KBM-7 (cell line): Measurements from ENCODE around the gene ARHGEF9.
"Not testable (repeated sequence)": the region's sequence is repeated elsewhere in the genome, so short reads cannot be mapped to it uniquely, and the experiment has no call there.

Experiments
- DNase-seq: peaks from one replicate; pipeline ENCODE4 v3.0.0-alpha.2; 2015
- in situ Hi-C: fragments of 300-500 bp; cut with MboI; formaldehyde crosslinking; loops from 2 replicates; pipeline ENCODE4 v1.14.3; 2020; ENCODE audit warnings: low sequenced_read_pairs, low pct_unique_long_range_greater_than_20kb, mixed read lengths

Gene ARHGEF9

GRCh38 chrX:63679432-63679831 lies 105.6 kb downstream of the ARHGEF9 start:
- in situ Hi-C loops: no loop called here
- DNase-seq: no peak

- in situ Hi-C loops: no loop called here
- no peak for DNase-seq
Observed at GRCh38 chrX:63675716-63676115, 109.3 kb downstream of the ARHGEF9 start.

GRCh38 chrX:63673896-63674295 lies 111.1 kb downstream of the ARHGEF9 start:
- in situ Hi-C loops: no loop called here
- DNase-seq: no peak

- in situ Hi-C loops: no loop called here
- no peak for DNase-seq
Observed at GRCh38 chrX:63664741-63665140, 120.3 kb downstream of the ARHGEF9 start.

GRCh38 chrX:63664083-63664482 lies 120.9 kb downstream of the ARHGEF9 start:
- in situ Hi-C loops: no loop called here

GRCh38 chrX:63661676-63662075 lies 123.3 kb downstream of the ARHGEF9 start:
- in situ Hi-C loops: no loop called here
- DNase-seq: no peak

More at GRCh38 chrX:63664083-63664482, 120.9 kb downstream of the ARHGEF9 start:
- no peak for DNase-seq

GRCh38 chrX:63658920-63659319 lies 126.1 kb downstream of the ARHGEF9 start:
- in situ Hi-C loops: no loop called here
- DNase-seq: no peak

- in situ Hi-C loops: no loop called here
Observed at GRCh38 chrX:63657821-63658220, 127.2 kb downstream of the ARHGEF9 start.

GRCh38 chrX:63656871-63657580 lies 128.0 kb downstream of the ARHGEF9 start:
- in situ Hi-C loops: no loop called here
- no peak for DNase-seq

More at GRCh38 chrX:63657821-63658220, 127.2 kb downstream of the ARHGEF9 start:
- DNase-seq: no peak

GRCh38 chrX:63652086-63652765 lies 132.8 kb downstream of the ARHGEF9 start:
- DNase-seq: no peak
- in situ Hi-C loops: no loop called here

GRCh38 chrX:63645748-63646147 lies 139.3 kb downstream of the ARHGEF9 start:
- DNase-seq, in situ Hi-C loops: not testable (repeated sequence)

- no peak for DNase-seq
- in situ Hi-C loops: no loop called here
Observed at GRCh38 chrX:63635750-63636149, 149.3 kb downstream of the ARHGEF9 start.

- no peak for DNase-seq
- in situ Hi-C loops: no loop called here
Observed at GRCh38 chrX:63613531-63614028, 171.4 kb downstream of the ARHGEF9 start.

GRCh38 chrX:63585936-63586335 lies 199.1 kb downstream of the ARHGEF9 start:
- in situ Hi-C loops: no loop called here
- no peak for DNase-seq
